IgD-negative memory B cell (primary cell): ENCODE measurements around the gene SRBD1. TPM values are rescaled to one million over a fixed set of nuclear protein-coding genes. Genes with fewer than 3 reads are reported as not detected.
"Not testable (repeated sequence)": the region's sequence is repeated elsewhere in the genome, so short reads cannot be mapped to it uniquely, and the experiment has no call there.

ENCODE experiments used
- H3K27ac Mint-ChIP-seq, 3 donors: one replicate each; pipeline ENCODE4 v1.8.0; 2020 to 2022; ENCODE audit warnings: mild to moderate bottlenecking in 3 of 3, mixed read lengths in 3 of 3, moderate library complexity in 1 of 3
- H3K27me3 Mint-ChIP-seq: one replicate; pipeline ENCODE4 v1.8.0; 2021; ENCODE audit warnings: mixed read lengths
- H3K36me3 Mint-ChIP-seq: one replicate; pipeline ENCODE4 v1.8.0; 2020; ENCODE audit warnings: mild to moderate bottlenecking, mixed read lengths
- H3K4me1 Mint-ChIP-seq, 3 donors: one replicate each; pipeline ENCODE4 v1.8.0; 2020 to 2022; ENCODE audit warnings: mixed read lengths in 3 of 3, mild to moderate bottlenecking in 1 of 3
- H3K4me3 Mint-ChIP-seq, 4 donors: one replicate each; pipeline ENCODE4 v1.8.0; 2020 to 2022; ENCODE audit warnings: mild to moderate bottlenecking in 4 of 4, mixed read lengths in 4 of 4, moderate library complexity in 3 of 4
- H3K9me3 Mint-ChIP-seq, 3 donors: one replicate each; pipeline ENCODE4 v1.8.0; 2020 to 2021; ENCODE audit warnings: mixed read lengths in 3 of 3, mild to moderate bottlenecking in 1 of 3
- polyA plus RNA-seq: library from polyadenylated mRNA; unstranded; fragments of 300-500 nt; fragmentation: Illumina TruSeq; gene quantifications from one replicate; pipeline ENCODE4 v1.2.3, GENCODE V29; 2021

SRBD1 gene
- polyA plus RNA-seq, 1 donor from 2014 or later, result 9.9 TPM

DNA sequence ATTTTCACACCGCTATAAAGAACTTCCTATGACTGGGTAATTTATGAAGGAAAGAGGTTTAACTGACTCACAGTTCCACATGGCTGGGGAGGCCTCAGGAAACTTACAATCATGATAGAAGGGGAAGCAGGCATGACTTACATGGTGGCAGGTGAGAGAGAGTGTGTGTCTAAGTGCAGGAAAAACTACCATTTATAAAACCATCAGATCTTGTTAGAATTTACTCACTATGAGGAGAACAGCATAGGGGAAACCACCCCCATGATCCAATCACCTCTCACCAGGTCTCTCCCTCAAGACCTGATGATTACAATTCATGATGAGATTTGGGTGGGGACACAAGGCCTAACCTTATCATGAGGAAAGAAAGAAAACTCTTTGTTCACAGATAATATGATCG lies 174.6 kb downstream of the SRBD1 start:
- Mint-ChIP-seq H3K36me3 (peaks cover 16% of the 10 kb centered on the region), H3K27me3 (no peaks in the 10 kb centered on the region), H3K27ac (peak overlapping the region in 1 of 3 donors; percentile 42), H3K9me3 (peaks cover 0 to 10% (median 5%) of the 10 kb centered on the region in 3 donors), H3K4me3 (no peak overlapping the region), H3K4me1 (peaks cover 0 to 7% (median 3%) of the 10 kb centered on the region in 3 donors)

DNA sequence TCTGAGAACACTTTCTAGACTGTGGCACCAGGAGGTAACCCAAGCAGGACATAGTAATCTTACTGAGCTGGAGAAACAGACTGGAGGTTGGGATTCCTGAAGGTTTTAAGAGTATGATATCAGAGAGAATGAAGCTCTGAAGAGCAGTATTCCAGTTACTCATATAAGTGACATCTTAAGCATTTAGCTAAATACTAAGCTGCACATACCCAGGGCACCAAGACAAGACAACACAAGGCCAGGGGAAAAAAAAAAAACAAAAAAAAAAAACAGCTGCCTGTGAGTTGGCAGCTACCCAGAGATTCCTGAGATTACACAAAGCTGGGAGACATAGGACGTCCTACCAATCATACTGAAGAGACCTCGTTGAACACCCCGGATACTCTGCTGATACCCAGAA lies 175.8 kb downstream of the SRBD1 start:
- Mint-ChIP-seq H3K27ac (no peak overlapping the region), H3K4me1 (peaks cover 0 to 3% (median under 1%) of the 10 kb centered on the region in 3 donors), H3K4me3 (no peak overlapping the region), H3K36me3 (peaks cover 17% of the 10 kb centered on the region), H3K27me3 (no peaks in the 10 kb centered on the region), H3K9me3 (peaks cover 0 to 10% (median 5%) of the 10 kb centered on the region in 3 donors)

DNA sequence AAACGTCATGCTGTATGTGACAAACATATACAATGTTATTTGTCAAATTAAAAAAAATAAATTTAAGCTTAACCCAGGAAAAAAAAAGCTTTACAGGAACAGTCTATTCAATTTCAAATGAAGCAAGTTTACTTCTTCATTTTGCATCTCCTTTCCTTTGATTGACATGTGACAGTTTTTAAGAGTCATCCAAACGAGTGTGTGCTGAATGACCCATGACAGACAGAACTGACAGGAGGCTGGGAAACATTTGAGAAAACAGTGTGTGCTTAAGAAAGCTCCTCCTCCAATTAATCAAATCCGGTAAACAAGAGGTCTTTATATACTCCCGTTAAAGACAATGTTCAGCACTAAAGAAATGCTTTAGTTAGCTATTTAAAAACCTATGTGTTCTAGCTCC lies 177.7 kb downstream of the SRBD1 start:
- H3K27ac Mint-ChIP-seq, result no peak overlapping the region

DNA sequence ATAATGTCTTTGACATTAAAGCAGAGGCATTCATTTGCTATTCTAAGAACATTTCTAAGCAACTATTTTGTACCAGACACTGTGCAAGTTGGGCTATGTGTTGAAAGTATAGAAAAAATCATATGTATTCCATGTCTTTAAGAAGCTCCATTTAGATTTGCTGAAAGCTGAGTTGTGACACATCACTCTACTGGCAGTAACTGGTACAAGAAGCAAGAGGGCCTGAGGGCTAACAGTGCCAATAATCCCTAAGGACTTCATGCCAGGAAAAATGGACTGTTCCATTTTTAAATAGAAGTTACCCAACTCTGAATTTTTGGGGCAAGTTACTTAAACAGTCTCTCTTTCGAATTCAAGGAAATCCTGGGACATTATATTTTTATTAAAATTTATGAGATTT lies 178.7 kb downstream of the SRBD1 start:
- H3K36me3 Mint-ChIP-seq, result peaks cover 22% of the 10 kb centered on the region
- no peak overlapping the region for H3K27ac Mint-ChIP-seq
- H3K4me1 Mint-ChIP-seq, result no peaks in the 10 kb centered on the region
- no peaks in the 10 kb centered on the region for H3K27me3 Mint-ChIP-seq
- H3K4me3 Mint-ChIP-seq, result no peak overlapping the region
- H3K9me3 Mint-ChIP-seq, result peaks cover 0 to 4% (median 4%) of the 10 kb centered on the region in 3 donors

More for the DNA sequence above, 177.7 kb downstream of the SRBD1 start:
- Mint-ChIP-seq H3K9me3 (peaks cover 0 to 10% (median 5%) of the 10 kb centered on the region in 3 donors), H3K36me3 (peaks cover 22% of the 10 kb centered on the region), H3K4me3 (no peak overlapping the region), H3K4me1 (no peaks in the 10 kb centered on the region), H3K27me3 (no peaks in the 10 kb centered on the region)

DNA sequence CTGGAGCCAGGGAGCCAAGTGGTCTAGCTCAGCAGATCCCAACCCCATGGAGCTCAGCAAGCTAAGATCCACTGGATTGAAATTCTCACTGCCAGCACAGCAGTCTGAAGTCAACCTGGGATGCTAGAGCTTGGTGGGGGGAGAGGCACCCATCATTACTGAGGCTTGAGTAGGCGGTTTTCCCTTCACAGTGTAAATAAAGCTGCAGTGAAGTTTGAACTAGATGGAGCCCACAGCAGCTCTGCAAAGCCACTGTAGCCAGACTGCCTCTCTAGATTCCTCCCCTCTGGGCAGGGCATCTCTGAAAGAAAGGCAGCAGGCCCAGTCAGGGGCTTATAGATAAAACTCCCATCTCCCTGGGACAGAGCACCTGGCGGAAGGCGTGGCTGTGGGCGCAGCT lies 185.0 kb downstream of the SRBD1 start:
- peaks cover 18% of the 10 kb centered on the region for H3K36me3 Mint-ChIP-seq
- not testable (repeated sequence) for H3K9me3 Mint-ChIP-seq, H3K4me1 Mint-ChIP-seq, H3K27ac Mint-ChIP-seq, H3K27me3 Mint-ChIP-seq, H3K4me3 Mint-ChIP-seq

DNA sequence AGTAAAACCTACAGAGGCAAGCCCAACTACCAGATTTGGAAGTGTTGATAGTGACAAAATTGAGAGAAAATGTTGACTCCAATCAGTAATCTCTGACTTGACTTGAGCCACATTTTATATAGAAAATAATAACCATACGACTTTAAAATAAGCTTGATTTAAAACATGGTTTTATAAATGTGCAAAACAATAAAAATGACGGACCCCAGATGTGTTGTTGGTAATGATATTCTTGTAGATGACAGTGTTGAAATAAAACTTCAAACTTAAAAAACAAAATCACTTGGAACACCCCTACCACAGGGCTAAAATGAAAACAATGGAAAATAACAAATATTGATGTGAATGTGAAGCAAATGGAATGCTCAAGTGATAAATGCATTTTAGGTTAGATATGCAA lies 188.1 kb downstream of the SRBD1 start:
- H3K27ac Mint-ChIP-seq, result no peak overlapping the region
- H3K9me3 Mint-ChIP-seq, result no peaks in the 10 kb centered on the region
- H3K27me3 Mint-ChIP-seq, result no peaks in the 10 kb centered on the region
- H3K4me3 Mint-ChIP-seq, result no peak overlapping the region
- H3K36me3 Mint-ChIP-seq, result peaks cover 9% of the 10 kb centered on the region
- H3K4me1 Mint-ChIP-seq, result no peaks in the 10 kb centered on the region

DNA sequence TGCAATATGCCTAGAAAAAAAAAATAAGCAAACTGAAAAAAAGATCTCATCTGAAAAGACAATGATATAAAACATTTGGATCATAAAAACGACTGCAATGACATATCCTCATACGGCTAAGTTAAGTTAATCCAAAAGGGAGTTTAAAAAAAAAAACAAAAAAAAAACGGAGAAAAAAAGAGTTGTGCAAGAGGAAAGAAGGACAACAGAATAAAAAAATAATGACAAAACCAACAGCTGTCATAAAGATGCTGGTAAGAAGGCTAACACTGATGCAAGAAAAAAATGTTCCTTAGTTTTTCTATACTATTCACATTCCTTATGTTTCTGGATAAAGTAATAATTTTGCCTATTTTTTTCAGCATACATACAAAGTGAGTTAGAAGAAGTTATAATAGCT lies 192.5 kb downstream of the SRBD1 start:
- H3K27ac Mint-ChIP-seq, result no peak overlapping the region
- H3K36me3 Mint-ChIP-seq, result peaks cover 9% of the 10 kb centered on the region
- H3K27me3 Mint-ChIP-seq, result no peaks in the 10 kb centered on the region
- H3K9me3 Mint-ChIP-seq, result no peaks in the 10 kb centered on the region
- no peak overlapping the region for H3K4me3 Mint-ChIP-seq
- no peaks in the 10 kb centered on the region for H3K4me1 Mint-ChIP-seq

DNA sequence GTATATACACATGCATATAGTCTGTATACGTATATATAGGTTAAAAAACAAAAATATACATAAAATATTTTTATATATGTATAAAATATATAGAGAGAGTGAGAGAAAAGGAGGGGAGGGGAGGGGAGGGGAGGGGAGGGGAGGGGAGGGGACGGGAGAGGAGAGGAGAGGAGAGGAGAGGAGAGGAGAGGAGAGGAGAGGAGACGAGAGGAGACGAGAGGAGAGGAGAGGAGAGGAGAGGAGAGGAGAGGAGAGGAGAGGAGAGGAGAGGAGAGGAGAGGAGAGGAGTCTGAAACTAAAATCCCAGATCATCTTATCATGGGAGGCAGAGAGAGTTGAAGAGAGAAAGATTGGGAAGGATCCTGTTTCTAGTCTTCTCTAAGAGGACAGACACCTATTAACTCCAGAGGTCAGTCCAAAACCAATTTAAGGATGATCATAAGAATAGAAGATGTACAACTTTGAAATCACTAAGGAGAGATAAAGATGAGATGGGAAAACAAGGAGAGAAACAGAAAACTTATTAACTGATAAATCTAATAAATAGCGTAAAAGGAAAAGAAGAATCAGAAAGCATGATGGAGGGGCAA lies 195.4 kb downstream of the SRBD1 start:
- Mint-ChIP-seq H3K27ac (no peak overlapping the region), H3K27me3 (no peaks in the 10 kb centered on the region), H3K9me3 (peaks cover 0 to 3% (median 0%) of the 10 kb centered on the region in 3 donors), H3K4me1 (no peaks in the 10 kb centered on the region), H3K36me3 (peaks cover 23% of the 10 kb centered on the region), H3K4me3 (no peak overlapping the region)

DNA sequence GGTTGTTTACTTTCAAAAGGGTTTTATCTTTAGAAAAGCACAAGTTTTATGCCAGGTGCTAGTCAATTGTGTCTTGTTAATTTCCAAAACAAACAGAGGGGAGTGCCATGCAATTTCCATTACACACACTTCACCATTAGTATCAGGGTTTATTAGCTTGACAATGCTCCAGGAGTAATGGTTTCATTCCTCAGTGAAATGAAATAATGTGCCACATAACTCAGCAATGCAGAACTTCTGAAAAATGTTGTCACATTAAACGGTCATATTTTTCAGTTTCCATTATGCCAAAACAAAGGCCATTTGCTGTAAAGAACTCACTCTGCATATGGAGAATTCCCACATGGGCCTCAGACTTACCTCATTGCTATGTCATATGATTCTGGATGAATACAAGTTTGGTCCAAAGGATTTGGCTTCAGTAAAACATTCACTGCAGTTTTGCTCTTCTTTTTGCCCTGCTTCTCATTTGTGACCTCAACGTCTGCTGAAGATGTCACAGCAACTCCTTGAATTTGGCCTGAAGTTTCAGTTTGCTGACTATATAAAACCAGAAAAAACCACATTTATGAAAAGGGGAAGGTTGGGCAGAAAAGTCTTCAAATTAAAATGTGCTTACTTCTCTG lies 198.2 kb downstream of the SRBD1 start:
- Mint-ChIP-seq H3K27ac (no peak overlapping the region), H3K27me3 (no peaks in the 10 kb centered on the region), H3K4me3 (no peak overlapping the region), H3K36me3 (peaks cover 29% of the 10 kb centered on the region), H3K9me3 (peaks cover 0 to 3% (median 0%) of the 10 kb centered on the region in 3 donors), H3K4me1 (peaks cover 0 to 4% (median 0%) of the 10 kb centered on the region in 3 donors)

DNA sequence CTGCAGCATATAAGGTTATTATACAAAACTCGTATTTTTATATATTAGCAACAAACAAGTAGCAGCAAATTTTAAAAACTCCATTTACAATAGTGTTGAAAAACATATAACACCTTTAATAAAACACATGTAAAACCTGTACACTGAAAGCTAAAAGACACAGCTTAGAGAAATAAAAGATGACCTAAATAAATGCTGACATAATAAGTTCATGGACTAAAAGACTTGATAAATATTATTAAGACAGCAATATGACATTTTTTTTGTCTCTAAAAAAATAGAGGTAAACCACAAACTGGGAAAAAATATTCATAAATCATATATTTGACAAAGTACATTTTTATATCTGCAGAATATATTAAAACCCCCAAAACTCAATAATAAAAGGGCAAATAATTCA lies 201.4 kb downstream of the SRBD1 start:
- peaks cover 0 to 4% (median 0%) of the 10 kb centered on the region in 3 donors for H3K4me1 Mint-ChIP-seq
- H3K9me3 Mint-ChIP-seq, result peaks cover 0 to 3% (median 0%) of the 10 kb centered on the region in 3 donors
- H3K36me3 Mint-ChIP-seq, result peaks cover 23% of the 10 kb centered on the region
- no peak overlapping the region for H3K27ac Mint-ChIP-seq
- no peak overlapping the region for H3K4me3 Mint-ChIP-seq
- H3K27me3 Mint-ChIP-seq, result no peaks in the 10 kb centered on the region

DNA sequence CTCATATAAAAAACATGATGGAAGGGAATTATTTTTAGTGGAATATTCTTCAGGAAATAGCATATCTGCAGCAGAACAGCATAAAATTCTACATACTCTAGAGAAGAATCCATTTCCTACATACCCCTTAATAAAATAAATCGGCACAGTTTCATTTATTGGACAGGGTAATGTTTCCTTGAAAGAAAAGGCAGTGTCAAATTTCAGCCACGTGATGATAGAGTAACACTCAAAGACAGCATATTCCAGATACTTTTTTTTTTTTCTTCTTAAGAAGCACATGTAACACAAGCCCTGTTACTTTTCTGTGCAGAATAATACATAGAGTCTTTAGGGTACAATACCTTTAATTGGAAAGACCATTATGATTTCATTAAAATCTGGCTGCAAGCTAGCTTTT lies 204.4 kb downstream of the SRBD1 start:
- Mint-ChIP-seq H3K36me3 (peaks cover 15% of the 10 kb centered on the region), H3K4me3 (no peak overlapping the region), H3K4me1 (peaks cover 0 to 4% (median 0%) of the 10 kb centered on the region in 3 donors), H3K9me3 (peaks cover 0 to 3% (median 0%) of the 10 kb centered on the region in 3 donors), H3K27ac (no peak overlapping the region), H3K27me3 (no peaks in the 10 kb centered on the region)

DNA sequence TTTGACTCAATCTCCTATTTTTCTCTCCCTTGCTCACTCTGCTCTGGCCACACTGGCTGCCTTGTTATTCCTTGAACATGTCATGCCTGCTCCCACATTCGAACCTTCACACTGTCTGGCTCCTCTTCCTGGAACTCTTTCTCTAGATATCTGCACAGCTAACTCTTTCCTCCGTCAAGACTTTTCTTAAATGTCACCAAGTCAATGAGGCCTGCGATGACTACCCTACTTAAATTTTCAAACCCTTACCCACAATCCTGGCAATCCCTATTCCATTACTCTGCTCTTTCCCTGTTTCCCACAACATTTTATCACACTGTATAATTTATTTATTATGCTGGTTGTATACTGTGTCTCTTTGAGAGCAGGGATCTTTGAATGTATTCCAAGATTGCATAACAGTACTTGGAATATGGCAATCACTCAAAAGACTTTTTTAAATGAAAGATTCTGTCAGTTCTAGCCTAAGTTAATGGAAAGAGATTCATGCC lies 206.2 kb downstream of the SRBD1 start:
- H3K27ac Mint-ChIP-seq, result no peak overlapping the region
- H3K4me3 Mint-ChIP-seq, result no peak overlapping the region
- H3K4me1 Mint-ChIP-seq, result peaks cover 0 to 1% (median under 1%) of the 10 kb centered on the region in 3 donors
- H3K36me3 Mint-ChIP-seq, result peaks cover 7% of the 10 kb centered on the region
- no peaks in the 10 kb centered on the region for H3K9me3 Mint-ChIP-seq
- no peaks in the 10 kb centered on the region for H3K27me3 Mint-ChIP-seq

DNA sequence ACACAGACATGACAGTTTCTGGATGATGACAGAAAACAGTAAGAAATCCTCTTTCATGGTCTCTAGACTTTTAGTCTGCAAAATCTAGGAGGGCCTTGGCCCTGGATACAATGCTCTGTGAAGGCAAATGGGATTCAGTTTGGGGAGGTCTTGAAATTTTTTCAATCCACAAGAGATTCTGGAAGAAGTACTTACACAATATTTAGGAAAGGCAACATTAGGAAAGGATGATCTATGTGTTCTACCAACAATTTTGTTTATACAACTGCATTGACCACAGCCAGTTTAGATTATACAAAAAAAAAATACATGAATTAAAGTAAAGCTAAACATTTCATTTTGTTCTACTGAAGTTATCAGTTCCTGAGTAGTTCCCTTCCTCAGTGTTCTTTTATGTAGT lies 208.0 kb downstream of the SRBD1 start:
- Mint-ChIP-seq H3K4me1 (peaks cover 0 to 1% (median 0%) of the 10 kb centered on the region in 3 donors), H3K9me3 (no peaks in the 10 kb centered on the region), H3K36me3 (peaks cover 5% of the 10 kb centered on the region), H3K4me3 (no peak overlapping the region), H3K27ac (no peak overlapping the region), H3K27me3 (no peaks in the 10 kb centered on the region)

DNA sequence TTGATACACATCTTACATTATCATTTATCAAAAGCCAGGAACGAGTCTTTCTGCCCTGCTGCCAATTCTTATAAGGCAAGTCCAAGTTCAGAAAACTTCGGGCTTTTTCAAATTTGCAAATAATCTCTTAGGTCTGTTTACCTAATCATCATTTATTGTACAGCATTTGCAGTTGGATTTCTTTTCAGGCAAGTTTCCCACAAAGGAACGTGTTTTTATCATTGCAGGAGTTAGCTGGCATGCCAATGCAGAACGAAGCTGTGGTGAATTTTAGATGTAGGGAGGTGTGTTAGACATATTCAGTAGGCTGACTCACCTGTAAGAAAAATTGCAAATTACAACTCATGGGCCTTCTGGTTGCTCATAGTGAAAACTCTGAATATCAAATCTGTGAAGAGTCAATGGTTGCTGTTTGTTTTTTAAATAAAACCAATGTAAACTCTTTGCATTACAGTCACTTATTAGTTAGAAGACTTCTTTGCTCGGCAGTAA lies 209.6 kb downstream of the SRBD1 start:
- H3K4me3 Mint-ChIP-seq, result no peak overlapping the region
- no peak overlapping the region for H3K27ac Mint-ChIP-seq
- peaks cover 0 to 1% (median 0%) of the 10 kb centered on the region in 3 donors for H3K4me1 Mint-ChIP-seq
- no peaks in the 10 kb centered on the region for H3K27me3 Mint-ChIP-seq
- H3K36me3 Mint-ChIP-seq, result peaks cover 5% of the 10 kb centered on the region
- no peaks in the 10 kb centered on the region for H3K9me3 Mint-ChIP-seq

DNA sequence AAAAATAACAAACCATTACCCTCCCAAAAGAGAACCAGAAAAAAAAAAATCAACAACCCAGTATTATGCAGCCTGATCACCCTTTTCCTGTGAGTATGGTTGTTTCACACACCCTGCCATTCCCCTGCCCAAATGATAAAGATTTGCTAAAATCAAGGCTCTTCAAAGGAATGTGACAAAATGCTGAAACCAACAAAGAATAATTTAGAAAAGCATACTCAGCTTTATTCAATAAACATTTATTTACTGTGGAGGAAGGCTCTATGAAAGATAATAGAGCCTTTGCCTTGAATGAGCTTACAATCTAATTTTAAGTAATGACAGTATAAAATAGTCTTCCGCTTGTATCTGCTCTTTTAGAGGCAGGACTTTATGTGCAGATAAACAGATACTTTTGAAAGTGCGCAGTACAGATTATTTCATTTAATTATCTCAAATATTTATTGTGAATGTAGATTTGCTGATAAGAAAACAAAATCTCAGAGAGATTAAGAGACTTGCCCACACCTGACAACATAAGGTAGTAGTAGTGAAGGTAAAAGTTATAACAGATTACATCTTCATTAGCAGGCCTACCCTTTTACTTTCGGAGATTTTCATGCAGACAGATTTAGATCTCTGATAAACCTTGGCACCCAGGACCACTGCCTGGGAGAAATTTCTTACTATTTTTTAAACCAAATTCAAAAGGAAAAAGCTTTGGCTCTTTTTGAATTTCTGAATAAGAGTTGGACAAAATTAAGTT lies 211.9 kb downstream of the SRBD1 start:
- peaks cover 7% of the 10 kb centered on the region for H3K36me3 Mint-ChIP-seq
- H3K9me3 Mint-ChIP-seq, result no peaks in the 10 kb centered on the region
- H3K4me3 Mint-ChIP-seq, result no peak overlapping the region
- peaks cover 0 to 1% (median 0%) of the 10 kb centered on the region in 3 donors for H3K4me1 Mint-ChIP-seq
- H3K27ac Mint-ChIP-seq, result no peak overlapping the region
- H3K27me3 Mint-ChIP-seq, result no peaks in the 10 kb centered on the region
